Esophagus muscularis mucosa (tissue), 3 donors: Measurements from ENCODE around the gene OR51S1.

Source experiments
- EP300 ChIP-seq: sonication (generic); formaldehyde crosslinking; IDR thresholded peaks from one replicate; pipeline ENCODE4 v1.6.1; 2017; ENCODE audit warnings: antibody characterized with exemption
- TF ChIP-seq, protein P1 (sequence below), 3 experiments: fragments of 200-600 bp in 2 of 3; fragments of 450-650 bp in 1 of 3; sonication (generic) in 2 of 3; IDR thresholded peaks; one replicate each; pipeline ENCODE4 v1.5.1; 2017 to 2019; ENCODE audit warnings: antibody characterized with exemption in 3 of 3, mild to moderate bottlenecking in 2 of 3, moderate library complexity in 1 of 3

GRCh38 chr11:4882543-4882942 lies 33.5 kb upstream of the OR51S1 start:
- TF ChIP-seq, protein P1, sequence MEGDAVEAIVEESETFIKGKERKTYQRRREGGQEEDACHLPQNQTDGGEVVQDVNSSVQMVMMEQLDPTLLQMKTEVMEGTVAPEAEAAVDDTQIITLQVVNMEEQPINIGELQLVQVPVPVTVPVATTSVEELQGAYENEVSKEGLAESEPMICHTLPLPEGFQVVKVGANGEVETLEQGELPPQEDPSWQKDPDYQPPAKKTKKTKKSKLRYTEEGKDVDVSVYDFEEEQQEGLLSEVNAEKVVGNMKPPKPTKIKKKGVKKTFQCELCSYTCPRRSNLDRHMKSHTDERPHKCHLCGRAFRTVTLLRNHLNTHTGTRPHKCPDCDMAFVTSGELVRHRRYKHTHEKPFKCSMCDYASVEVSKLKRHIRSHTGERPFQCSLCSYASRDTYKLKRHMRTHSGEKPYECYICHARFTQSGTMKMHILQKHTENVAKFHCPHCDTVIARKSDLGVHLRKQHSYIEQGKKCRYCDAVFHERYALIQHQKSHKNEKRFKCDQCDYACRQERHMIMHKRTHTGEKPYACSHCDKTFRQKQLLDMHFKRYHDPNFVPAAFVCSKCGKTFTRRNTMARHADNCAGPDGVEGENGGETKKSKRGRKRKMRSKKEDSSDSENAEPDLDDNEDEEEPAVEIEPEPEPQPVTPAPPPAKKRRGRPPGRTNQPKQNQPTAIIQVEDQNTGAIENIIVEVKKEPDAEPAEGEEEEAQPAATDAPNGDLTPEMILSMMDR (IDR thresholded peaks at IDR 0.05) = no peak
- no peak for TF ChIP-seq EP300
